ENCODE results near the gene SPRY4.
"Not testable (repeated sequence)": the region's sequence is repeated elsewhere in the genome, so short reads cannot be mapped to it uniquely, and the experiment has no call there.

Gene SPRY4

DNA sequence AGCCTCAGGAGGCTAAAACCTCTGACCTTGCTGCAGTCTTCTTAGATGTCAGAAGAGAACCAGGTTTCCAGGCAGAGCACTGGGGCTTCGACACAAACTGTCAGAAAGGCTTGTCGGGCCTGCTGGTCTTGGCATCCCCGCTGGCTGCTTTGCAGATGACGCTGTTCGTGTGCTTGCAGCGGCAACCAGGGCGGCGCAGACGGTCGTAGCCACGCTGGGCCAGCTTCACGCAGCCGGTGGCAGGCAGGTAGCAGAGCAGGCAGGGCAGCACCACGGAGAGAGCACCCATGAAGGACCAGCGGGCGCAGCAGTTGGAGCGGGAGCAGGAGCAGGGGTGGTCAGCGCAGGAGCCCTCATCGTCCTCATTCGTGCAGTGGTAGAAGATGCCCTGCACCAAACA, 10.7 kb downstream of the SPRY4 start:
- DNase-seq, result no peak

- no peak for DNase-seq
These were observed 11.1 kb downstream of the SPRY4 start for GRCh38 chr5:142313682-142314081.

- no peak for DNase-seq
These were observed 11.5 kb downstream of the SPRY4 start for GRCh38 chr5:142313275-142313674.

DNA sequence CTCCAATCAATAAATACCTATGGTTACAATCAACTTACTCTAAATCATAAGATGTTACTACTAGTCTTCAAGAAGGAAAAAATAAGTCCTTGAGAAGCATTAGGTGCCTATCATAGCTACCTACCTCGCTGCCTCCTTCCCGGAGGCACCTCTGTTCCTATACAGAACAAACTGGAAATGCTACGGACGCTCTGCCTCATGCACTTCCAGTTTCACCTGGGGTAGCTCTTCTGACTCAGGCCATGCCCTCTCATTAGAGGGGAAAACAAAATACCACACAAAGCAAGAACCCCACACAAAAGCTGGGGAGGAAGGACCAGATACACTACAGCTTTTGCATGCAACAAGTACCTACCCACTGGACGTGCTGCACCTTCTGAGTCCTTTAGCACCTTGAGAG, 12.4 kb downstream of the SPRY4 start:
- DNase-seq, result no peak

- no peak for DNase-seq
These were observed 13.1 kb downstream of the SPRY4 start for GRCh38 chr5:142311725-142312124.

- no peak for DNase-seq
These were observed 14.0 kb downstream of the SPRY4 start for GRCh38 chr5:142310803-142311202.

DNA sequence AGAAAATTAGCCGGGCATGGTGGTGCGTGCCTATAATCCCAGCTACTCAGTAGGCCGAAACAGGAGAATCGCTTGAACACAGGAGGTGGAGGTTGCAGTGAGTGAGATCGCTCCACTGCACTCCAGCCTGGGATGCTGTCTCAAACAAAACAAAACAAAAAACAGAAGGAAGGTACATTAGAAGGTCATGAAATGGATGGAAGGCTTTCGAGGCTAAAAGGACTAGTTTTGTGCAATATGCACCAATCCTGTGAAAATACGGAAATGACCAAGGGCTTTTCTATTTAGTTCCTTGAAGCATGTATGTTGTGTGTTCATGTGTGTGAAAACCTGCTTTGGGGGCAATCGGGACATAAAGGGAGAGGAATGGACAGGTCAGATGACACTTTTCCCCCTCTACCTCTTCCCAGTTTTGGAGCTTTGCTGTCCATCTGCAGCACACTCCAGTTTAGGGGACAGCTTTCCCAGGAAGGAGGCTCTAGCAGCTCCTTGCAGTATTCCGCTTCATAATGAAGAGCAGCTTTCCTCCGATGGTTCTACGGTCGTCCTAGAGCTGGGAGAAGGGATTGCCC, 15.0 kb downstream of the SPRY4 start:
- no peak for DNase-seq

GRCh38 chr5:142308358-142308757, 16.5 kb downstream of the SPRY4 start:
- no peak for DNase-seq

GRCh38 chr5:142307146-142307890, 17.5 kb downstream of the SPRY4 start:
- no peak for DNase-seq

- DNase-seq, result no peak
These were observed 18.7 kb downstream of the SPRY4 start for GRCh38 chr5:142306077-142306502.

DNA sequence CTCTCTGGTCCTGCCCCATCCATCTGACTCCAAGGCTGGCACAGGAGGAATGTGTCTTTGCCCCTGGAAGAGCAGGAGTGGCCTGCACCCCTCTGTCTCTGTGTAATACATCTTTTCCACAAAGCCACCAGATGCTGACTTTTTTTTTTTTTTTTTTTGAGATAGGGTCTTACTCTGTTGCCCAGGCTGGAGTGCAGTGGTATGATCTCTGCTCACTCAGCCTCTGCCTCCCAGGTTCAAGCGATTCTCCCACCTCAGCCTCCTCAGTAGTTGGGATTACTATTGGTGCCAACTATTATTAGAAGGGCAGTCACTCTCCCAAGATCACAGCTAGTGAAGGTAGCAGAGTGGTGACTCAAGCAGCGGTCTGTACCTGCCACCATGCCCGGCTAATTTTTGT, 19.6 kb downstream of the SPRY4 start:
- DNase-seq, result no peak

DNA sequence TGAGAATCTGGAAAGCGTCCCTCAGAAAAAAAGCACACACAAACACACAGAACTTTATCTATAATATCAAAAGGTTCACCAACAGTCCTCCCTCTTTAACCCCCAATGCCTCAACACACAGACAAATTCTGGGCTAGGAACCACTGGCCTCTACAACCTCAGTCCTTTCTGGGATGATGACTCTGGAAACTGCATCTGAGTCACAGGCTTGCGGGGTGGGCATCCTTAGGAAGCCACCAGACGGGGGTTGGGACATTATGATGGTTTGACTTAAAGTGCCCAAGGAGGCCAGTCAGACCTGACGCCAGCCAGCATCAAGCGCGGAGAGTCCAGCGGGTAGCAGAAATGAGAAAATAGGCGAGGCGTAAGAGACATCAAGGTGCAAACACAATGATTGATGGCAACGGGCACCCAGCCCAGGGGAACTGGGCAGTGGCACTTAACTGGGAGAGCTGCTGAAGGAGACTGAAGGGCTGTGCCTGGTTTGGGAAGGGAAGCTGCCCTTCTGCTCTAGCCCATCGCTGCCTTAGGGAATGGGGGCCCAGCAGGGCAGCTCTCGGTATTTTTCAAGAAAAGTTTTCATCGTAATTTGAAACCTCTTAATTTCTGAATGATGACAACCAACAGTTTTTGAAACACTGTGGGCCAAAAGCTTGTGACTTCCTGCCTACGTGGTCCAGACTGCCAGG, 20.7 kb downstream of the SPRY4 start:
- no peak for DNase-seq

GRCh38 chr5:142303565-142303964, 21.3 kb downstream of the SPRY4 start:
- DNase-seq, result no peak

- no peak for DNase-seq
These were observed 23.3 kb downstream of the SPRY4 start for GRCh38 chr5:142301540-142301939.

- no peak for DNase-seq
These were observed 24.1 kb downstream of the SPRY4 start for GRCh38 chr5:142300677-142301076.

DNA sequence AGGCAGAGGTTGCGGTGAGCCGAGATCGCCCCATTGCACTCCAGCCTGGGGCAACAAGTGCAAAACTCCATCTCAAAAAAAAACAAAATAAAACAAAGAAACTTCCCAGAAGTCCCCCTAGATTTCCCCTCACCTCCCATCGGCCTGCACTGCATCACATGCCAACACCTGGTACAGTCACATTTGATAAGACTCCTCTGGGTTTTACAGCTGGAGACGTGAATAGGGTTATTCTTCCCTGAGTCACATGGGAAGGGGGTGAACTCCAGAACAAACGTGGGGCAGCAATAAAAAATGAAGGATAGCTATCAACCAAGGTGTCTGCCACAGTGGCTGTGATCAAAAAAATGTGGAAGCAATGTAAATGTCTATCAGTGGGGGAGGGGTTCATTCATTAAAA, 26.0 kb downstream of the SPRY4 start:
- DNase-seq, result no peak

GRCh38 chr5:142297786-142298185, 27.0 kb downstream of the SPRY4 start:
- not testable (repeated sequence) for DNase-seq

GRCh38 chr5:142296914-142297417, 27.9 kb downstream of the SPRY4 start:
- DNase-seq, result peak; percentile 70

DNA sequence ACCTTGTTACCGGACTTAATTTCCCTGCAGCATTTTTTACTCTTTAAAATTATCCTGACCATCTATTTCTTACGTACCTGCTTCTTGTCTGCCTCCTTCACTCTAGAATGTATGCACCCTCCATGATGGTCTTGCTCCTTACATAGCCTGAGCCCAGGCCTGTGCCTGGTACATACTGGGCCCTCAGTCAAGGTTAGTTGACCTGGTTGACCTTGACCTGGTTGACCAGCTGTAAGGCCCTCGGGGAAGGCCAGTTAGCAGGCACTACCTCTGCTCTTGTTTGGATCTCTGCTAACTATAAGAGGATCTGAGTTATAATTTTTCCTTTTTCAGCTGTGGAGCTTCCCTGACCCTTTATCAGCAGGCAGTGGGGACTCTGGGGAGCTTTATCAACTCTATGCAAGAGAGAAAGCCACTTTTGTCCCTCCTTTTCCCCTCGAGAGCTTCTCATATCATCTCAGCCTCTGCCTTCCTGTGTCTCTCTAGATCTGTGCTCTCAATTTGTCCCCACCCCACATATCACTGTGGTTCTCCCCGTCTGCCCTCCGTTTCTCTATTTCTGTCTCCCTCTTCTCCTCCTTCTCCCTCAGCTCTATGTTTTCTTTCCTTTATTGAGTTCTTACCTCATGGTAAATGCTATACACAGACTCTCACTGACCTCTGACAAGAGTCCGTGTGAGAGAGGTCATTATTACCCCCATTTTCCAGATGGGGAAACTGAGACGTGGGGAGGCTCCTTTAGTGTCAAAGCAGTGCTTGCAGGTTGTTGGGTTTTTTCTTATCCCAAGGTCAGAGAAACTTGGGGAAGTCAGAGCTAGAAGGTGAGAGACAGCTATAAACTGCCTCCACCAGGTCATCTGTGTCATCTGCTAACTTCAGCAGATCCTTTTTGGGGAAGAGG, 28.6 kb downstream of the SPRY4 start:
- no peak for DNase-seq

DNA sequence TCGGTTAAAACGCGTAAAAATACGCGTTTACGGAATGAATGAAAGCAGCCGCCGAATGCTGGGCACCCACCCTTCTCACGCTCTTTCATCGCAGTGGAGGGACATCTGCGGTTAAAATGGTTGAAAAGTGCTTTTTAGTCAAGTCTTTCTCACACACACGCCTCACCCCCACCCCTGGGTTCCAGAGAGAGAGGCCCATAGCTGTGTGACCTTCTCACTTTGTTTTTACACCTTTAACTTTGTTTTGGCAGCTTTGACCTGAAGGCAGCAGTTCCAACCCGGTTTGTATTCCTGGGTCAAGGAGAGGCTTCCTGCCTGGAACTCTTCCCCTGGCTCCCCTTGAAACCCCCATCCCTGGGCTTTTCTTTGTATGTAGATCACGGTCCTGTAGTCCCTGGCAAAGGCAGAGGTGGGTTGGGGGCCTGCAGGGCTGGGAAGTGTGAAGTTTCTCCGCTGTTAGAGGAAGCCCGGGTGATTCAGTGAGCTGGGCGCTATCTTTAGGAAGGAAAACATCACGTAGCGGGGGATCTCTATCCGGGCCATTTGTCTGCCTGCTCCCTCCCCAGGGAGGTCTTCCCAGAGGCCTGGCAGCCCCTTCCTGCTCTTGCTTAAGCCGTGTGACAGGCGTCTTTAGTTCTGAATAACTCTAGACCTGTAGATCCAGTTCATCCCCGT, 29.6 kb downstream of the SPRY4 start:
- no peak for DNase-seq

DNA sequence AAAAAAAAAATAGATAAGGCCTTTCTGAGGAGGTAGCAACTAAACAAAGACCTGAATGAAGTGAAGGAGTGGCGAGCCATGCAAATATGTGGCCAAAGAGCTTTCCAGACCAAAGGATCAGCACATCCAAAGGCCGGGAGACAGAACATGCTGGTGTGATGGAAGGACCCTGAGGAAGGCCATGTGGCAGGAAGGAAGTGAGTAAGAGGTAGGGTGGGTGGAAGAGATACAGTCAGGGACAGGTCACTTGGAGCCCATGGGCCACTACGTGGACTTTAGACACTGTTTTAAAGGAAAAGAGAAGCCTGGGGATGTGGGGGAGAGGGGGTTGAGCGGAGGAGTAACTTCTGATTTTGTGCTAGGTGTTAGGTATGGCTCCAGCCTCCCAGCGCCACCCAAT, 31.3 kb downstream of the SPRY4 start:
- no peak for DNase-seq

DNA sequence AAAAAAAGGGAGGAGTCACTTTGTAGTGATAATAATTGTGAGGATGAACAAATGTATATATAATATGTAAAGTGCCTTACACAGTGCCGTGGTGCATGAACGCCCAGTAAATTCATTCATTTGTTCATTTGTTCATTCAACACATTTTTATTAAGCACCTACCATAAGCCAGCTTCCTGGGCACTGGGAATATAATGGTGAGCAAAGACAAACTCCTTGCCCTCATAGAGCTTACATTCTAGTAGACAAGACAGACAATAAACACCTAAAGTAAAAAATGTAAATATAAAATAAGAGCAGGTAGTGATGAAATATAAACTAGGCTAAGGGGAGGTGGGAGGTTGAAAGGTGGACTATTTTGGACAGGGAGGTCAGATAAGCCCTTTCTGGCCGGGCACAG, 32.0 kb downstream of the SPRY4 start:
- no peak for DNase-seq
